ENCODE results near the gene STAC.
"Not testable (repeated sequence)": the region's sequence is repeated elsewhere in the genome, so short reads cannot be mapped to it uniquely, and the experiment has no call there.

STAC gene

GRCh38 chr3:36482256-36482655 is 102.0 kb downstream of the STAC start:
- DNase-seq, result no peak

GRCh38 chr3:36482880-36483279 is 102.6 kb downstream of the STAC start:
- no peak for DNase-seq

- no peak for DNase-seq
Measured at GRCh38 chr3:36483709-36484108, 103.4 kb downstream of the STAC start.

- no peak for DNase-seq
Measured at GRCh38 chr3:36484386-36484785, 104.1 kb downstream of the STAC start.

GRCh38 chr3:36486009-36486795 is 105.9 kb downstream of the STAC start:
- DNase-seq, result no peak

- no peak for DNase-seq
Measured at GRCh38 chr3:36487616-36488015, 107.3 kb downstream of the STAC start.

GRCh38 chr3:36488077-36488789 is 107.9 kb downstream of the STAC start:
- DNase-seq, result no peak

GRCh38 chr3:36489101-36489500 is 108.8 kb downstream of the STAC start:
- DNase-seq, result no peak

- DNase-seq, result no peak
Measured at GRCh38 chr3:36489679-36490425, 109.5 kb downstream of the STAC start.

GRCh38 chr3:36493051-36493450 is 112.7 kb downstream of the STAC start:
- DNase-seq, result no peak

GRCh38 chr3:36494461-36495109 is 114.3 kb downstream of the STAC start:
- DNase-seq, result no peak

- DNase-seq, result no peak
Measured at GRCh38 chr3:36496684-36497633, 116.7 kb downstream of the STAC start.

GRCh38 chr3:36500053-36500452 is 119.7 kb downstream of the STAC start:
- not testable (repeated sequence) for DNase-seq

GRCh38 chr3:36501616-36502015 is 121.3 kb downstream of the STAC start:
- DNase-seq, result no peak

GRCh38 chr3:36505393-36505792 is 125.1 kb downstream of the STAC start:
- no peak for DNase-seq

GRCh38 chr3:36511791-36512486 is 131.6 kb downstream of the STAC start:
- no peak for DNase-seq

- DNase-seq, result no peak
Measured at GRCh38 chr3:36512555-36512954, 132.3 kb downstream of the STAC start.

- no peak for DNase-seq
Measured at GRCh38 chr3:36514171-36514570, 133.9 kb downstream of the STAC start.

GRCh38 chr3:36519682-36520081 is 139.4 kb downstream of the STAC start:
- no peak for DNase-seq

GRCh38 chr3:36520241-36521006 is 140.1 kb downstream of the STAC start:
- no peak for DNase-seq

- DNase-seq, result no peak
Measured at GRCh38 chr3:36521007-36521379, 140.7 kb downstream of the STAC start.
